Right renal cortex interstitium (tissue), 3 donors: ENCODE data around the gene THSD4. TPM values are rescaled to one million over a fixed set of nuclear protein-coding genes. Genes with fewer than 3 reads are reported as not detected.

Source experiments
- DNase-seq, 3 donors: peaks; one replicate each; pipeline ENCODE4 v3.0.0-alpha.2; 2013; ENCODE audit warnings: low read depth in 3 of 3, low spot score in 2 of 3
- polyA plus RNA-seq, 3 donors: library from polyadenylated mRNA; unstranded; fragments of 120-200 nt; gene quantifications; one replicate each; pipeline ENCODE4 v1.2.1, GENCODE V29; 2013; ENCODE audit not compliant: insufficient read length in 3 of 3

The THSD4 gene
- polyA plus RNA-seq, 3 donors = 31.9 to 39.4 (median 33.2) TPM

- DNase-seq = no peak
Observed at GRCh38 chr15:71505962-71506361, 390.7 kb downstream of the THSD4 start.

GRCh38 chr15:71506946-71507345, 391.7 kb downstream of the THSD4 start:
- DNase-seq = no peak

- DNase-seq = no peak
Observed at GRCh38 chr15:71508081-71508682, 392.9 kb downstream of the THSD4 start.

GRCh38 chr15:71509139-71509538, 393.9 kb downstream of the THSD4 start:
- no peak for DNase-seq

GRCh38 chr15:71510763-71511162, 395.5 kb downstream of the THSD4 start:
- DNase-seq = no peak

- DNase-seq = peak; percentile 44 to 56 (median 53)
Observed at GRCh38 chr15:71511796-71512681, 396.8 kb downstream of the THSD4 start.

GRCh38 chr15:71512682-71513006, 397.4 kb downstream of the THSD4 start:
- no peak for DNase-seq

- no peak for DNase-seq
Observed at GRCh38 chr15:71515375-71516186, 400.3 kb downstream of the THSD4 start.

GRCh38 chr15:71517751-71518150, 402.5 kb downstream of the THSD4 start:
- DNase-seq = no peak

- no peak for DNase-seq
Observed at GRCh38 chr15:71518661-71519060, 403.4 kb downstream of the THSD4 start.

- DNase-seq = peak in 2 of 3 donors; percentile 49 to 53
Observed at GRCh38 chr15:71526060-71526820, 411.0 kb downstream of the THSD4 start.

GRCh38 chr15:71529361-71529760, 414.1 kb downstream of the THSD4 start:
- no peak for DNase-seq

GRCh38 chr15:71530116-71530515, 414.8 kb downstream of the THSD4 start:
- DNase-seq = no peak

- no peak for DNase-seq
Observed at GRCh38 chr15:71532994-71533393, 417.7 kb downstream of the THSD4 start.

- no peak for DNase-seq
Observed at GRCh38 chr15:71538181-71538580, 422.9 kb downstream of the THSD4 start.

GRCh38 chr15:71541746-71542145, 426.5 kb downstream of the THSD4 start:
- DNase-seq = no peak

GRCh38 chr15:71542836-71543235, 427.6 kb downstream of the THSD4 start:
- DNase-seq = no peak

GRCh38 chr15:71543413-71543812, 428.1 kb downstream of the THSD4 start:
- no peak for DNase-seq

GRCh38 chr15:71545223-71545760, 430.0 kb downstream of the THSD4 start:
- no peak for DNase-seq

GRCh38 chr15:71545923-71546322, 430.7 kb downstream of the THSD4 start:
- no peak for DNase-seq
